HL-60 (cell line): ENCODE measurements around the gene IMPA2.

Experiments
- DNase-seq, 2 experiments: peaks; one replicate each; pipeline ENCODE4 v3.0.0-alpha.2; 2010 to 2020; ENCODE audit warnings: low read depth in 1 of 2, low spot score in 1 of 2
- H3K27ac ChIP-seq: fragments of 250-450 bp; sonication (Bioruptor Pico); replicated peaks from 2 replicates; pipeline ENCODE4 v1.5.1; 2020; ENCODE audit warnings: mild to moderate bottlenecking, moderate library complexity
- H3K27me3 ChIP-seq: fragments of 250-450 bp; sonication (Bioruptor Pico); 2 replicates; pipeline ENCODE4 v1.5.1; 2021; ENCODE audit warnings: mild to moderate bottlenecking, moderate library complexity; ENCODE audit not compliant: insufficient read depth, poor library complexity, severe bottlenecking
- H3K4me3 ChIP-seq: replicated peaks from 2 replicates; pipeline ENCODE4 v1.5.1; 2011; ENCODE audit warnings: mild to moderate bottlenecking, control low read depth, low read length; ENCODE audit not compliant: insufficient read depth
- CTCF ChIP-seq: IDR thresholded peaks from one replicate; pipeline ENCODE4 v1.5.1; 2011; ENCODE audit warnings: low read length, control low read depth, inconsistent platforms; ENCODE audit not compliant: insufficient read depth
- GABPA ChIP-seq: IDR thresholded peaks from 2 replicates; pipeline ENCODE4 v1.6.1; 2012; ENCODE audit warnings: low read depth
- POLR2AphosphoS5 ChIP-seq: IDR thresholded peaks from 2 replicates; pipeline ENCODE4 v1.6.1; 2012; ENCODE audit warnings: low read depth
- REST ChIP-seq: IDR thresholded peaks from 2 replicates; pipeline ENCODE4 v1.6.1; 2012; ENCODE audit warnings: low read depth; ENCODE audit not compliant: insufficient replicate concordance
- SPI1 ChIP-seq: IDR thresholded peaks from 2 replicates; pipeline ENCODE4 v1.6.1; 2012; ENCODE audit warnings: low read depth, mild to moderate bottlenecking, borderline replicate concordance
- long read RNA-seq: library from polyadenylated mRNA; unstranded; transcript quantifications from one replicate; pipeline ENCODE4 v2.0.0, GENCODE V29; 2020

Gene IMPA2
- long read RNA-seq, partial matches to known transcripts, result 22 of 69 reads
- long read RNA-seq, other reads (novel, unspliced or antisense), result 46 of 69 reads

- peak within 1 kb of the TSS; percentile 99 for H3K27ac ChIP-seq
- DNase-seq, result no peak
- no peak for TF ChIP-seq GABPA
- peak; percentile 80 for TF ChIP-seq POLR2AphosphoS5
- H3K4me3 ChIP-seq, result peak within 1 kb of the TSS; percentile 46
- no peaks in the 10 kb centered on the region for H3K27me3 ChIP-seq
Observed at GRCh38 chr18:11981192-11981542, at the start of gene IMPA2. TSS of gene IMPA2 (plus strand) at chr18:11981507. CDS start at chr18:11981670, 163 bp downstream.

- Histone ChIP-seq H3K4me3 (no peak overlapping the region), H3K27ac (no peak overlapping the region), H3K27me3 (no peaks in the 10 kb centered on the region)
- TF ChIP-seq REST, result no peak
- TF ChIP-seq GABPA, result no peak
- TF ChIP-seq CTCF, result no peak
- no peak for TF ChIP-seq POLR2AphosphoS5
- TF ChIP-seq SPI1, result no peak
- DNase-seq, result no peak
Observed at GRCh38 chr18:11932393-11932792, 48.9 kb upstream of the IMPA2 start.

GRCh38 chr18:11937874-11938478 is 43.3 kb upstream of the IMPA2 start:
- DNase-seq, result peak; percentile 41 to 84
- H3K27me3 ChIP-seq, result no peaks in the 10 kb centered on the region

More at GRCh38 chr18:11937874-11938478, 43.3 kb upstream of the IMPA2 start:
- peak; percentile 86 for TF ChIP-seq CTCF
- no peak for TF ChIP-seq REST
- Histone ChIP-seq H3K27ac (no peak overlapping the region), H3K4me3 (no peak overlapping the region)
